Head of caudate nucleus (tissue), 42 donors: ENCODE data around the gene LCOR.
A peak's percentile ranks its signal among the peaks of the same experiment; 100 is the strongest.
"Not testable (repeated sequence)": the region's sequence is repeated elsewhere in the genome, so short reads cannot be mapped to it uniquely, and the experiment has no call there.

Source experiments
- DNase-seq, 42 donors: peaks; one replicate each; pipeline versions ENCODE4 v3.0.0 to v3.0.0-alpha.2; 2020 to 2021; ENCODE audit warnings: mixed read lengths in 7 of 42
- intact Hi-C: fragments of 100-400 bp; cut with DNase I; formaldehyde crosslinking; loops from one replicate; pipeline ENCODE4 v1.15.0; 2022

LCOR gene

GRCh38 chr10:96833220-96834001 lies 1.3 kb downstream of the LCOR start:
- DNase-seq: peak in 30 of 42 donors; percentile 7 to 53 (median 21)
- intact Hi-C loops: loop anchor here (5.0 to 10.0 kb wide), 4 partner anchors 39 to 459 kb away; partner anchors contain the start of gene TM9SF3

- no peak for DNase-seq
- intact Hi-C loops: loop anchor here (5.0 to 10.0 kb wide), 4 partner anchors 38 to 459 kb away; partner anchors contain the start of gene TM9SF3
Measured at GRCh38 chr10:96834120-96834519, 2.0 kb downstream of the LCOR start.

GRCh38 chr10:96835899-96836298 lies 3.8 kb downstream of the LCOR start:
- intact Hi-C loops: loop anchor here (10.0 kb wide), 1 partner anchor 461 kb away; no protein-coding TSS in a partner anchor
- no peak for DNase-seq

- intact Hi-C loops: loop anchor here (10.0 kb wide), 1 partner anchor 464 kb away; no protein-coding TSS in a partner anchor
- DNase-seq: no peak
Measured at GRCh38 chr10:96838529-96838928, 6.4 kb downstream of the LCOR start.

GRCh38 chr10:96840841-96841518 lies 8.9 kb downstream of the LCOR start:
- no peak for DNase-seq
- intact Hi-C loops: no loop called here

GRCh38 chr10:96842896-96843723 lies 11.0 kb downstream of the LCOR start:
- intact Hi-C loops: no loop called here
- no peak for DNase-seq

- intact Hi-C loops: no loop called here
- DNase-seq: no peak
Measured at GRCh38 chr10:96843823-96844222, 11.7 kb downstream of the LCOR start.

- intact Hi-C loops: no loop called here
- no peak for DNase-seq
Measured at GRCh38 chr10:96846395-96846794, 14.3 kb downstream of the LCOR start.

- intact Hi-C loops: no loop called here
Measured at GRCh38 chr10:96846926-96847325, 14.8 kb downstream of the LCOR start.

GRCh38 chr10:96847356-96847755 lies 15.3 kb downstream of the LCOR start:
- intact Hi-C loops, DNase-seq: not testable (repeated sequence)

More at GRCh38 chr10:96846926-96847325, 14.8 kb downstream of the LCOR start:
- DNase-seq: no peak

- DNase-seq: no peak
- intact Hi-C loops: no loop called here
Measured at GRCh38 chr10:96850113-96850512, 18.0 kb downstream of the LCOR start.

GRCh38 chr10:96850825-96851224 lies 18.7 kb downstream of the LCOR start:
- intact Hi-C loops: no loop called here
- DNase-seq: no peak

GRCh38 chr10:96851281-96851680 lies 19.2 kb downstream of the LCOR start:
- intact Hi-C loops: no loop called here
- DNase-seq: no peak

GRCh38 chr10:96856317-96856716 lies 24.2 kb downstream of the LCOR start:
- intact Hi-C loops: no loop called here
- DNase-seq: no peak

- DNase-seq: no peak
- intact Hi-C loops: no loop called here
Measured at GRCh38 chr10:96857301-96858012, 25.4 kb downstream of the LCOR start.

GRCh38 chr10:96858038-96858705 lies 26.1 kb downstream of the LCOR start:
- no peak for DNase-seq
- intact Hi-C loops: no loop called here

- no peak for DNase-seq
- intact Hi-C loops: no loop called here
Measured at GRCh38 chr10:96858706-96859050, 26.6 kb downstream of the LCOR start.

GRCh38 chr10:96860631-96861277 lies 28.7 kb downstream of the LCOR start:
- DNase-seq: no peak
- intact Hi-C loops: no loop called here
